SK-N-SH (cell line): ENCODE results near the gene SAPCD2. TPM values are rescaled to one million over a fixed set of nuclear protein-coding genes. Genes with fewer than 3 reads are reported as not detected.

Experiments used
- CTCF ChIA-PET: fragments of 300-600, 350-600 bp; formaldehyde crosslinking; extraction: SDS; loops from one replicate; lab custom pipeline; 2021; lab: Yijun Ruan, JAX
- POLR2A ChIA-PET: fragments of 350-600 bp; sonication (Branson Sonifier 250); formaldehyde crosslinking; extraction: SDS; loops from one replicate; lab custom pipeline; 2020; ENCODE audit warnings: antibody characterized with exemption, inconsistent platforms; lab: Yijun Ruan, JAX
- DNase-seq: peaks from one replicate; pipeline ENCODE4 v3.0.0; 2012
- H2AFZ ChIP-seq: fragments of 200-600 bp; sonication (generic); 2 replicates; pipeline ENCODE4 v1.8.1; 2016; ENCODE audit warnings: antibody characterized with exemption, mild to moderate bottlenecking, low read depth
- H3F3A ChIP-seq: fragments of 200-600 bp; sonication (generic); replicated peaks from 2 replicates; pipeline ENCODE3; 2016; ENCODE audit warnings: antibody characterized with exemption, mild to moderate bottlenecking; ENCODE audit not compliant: insufficient read depth
- H3K27ac ChIP-seq, 2 experiments: fragments of 200-500 bp in 1 of 2; fragments of 200-600 bp in 1 of 2; sonication (Bioruptor generic) in 1 of 2; sonication (generic), shearing (Covaris generic) in 1 of 2; 2 replicates each; pipeline versions ENCODE4 v1.5.1 to v1.6.1; 2014 to 2016; ENCODE audit warnings: low read depth in 2 of 2, inconsistent platforms in 1 of 2, low read length in 1 of 2, mild to moderate bottlenecking in 1 of 2, mixed read lengths in 1 of 2
- H3K27me3 ChIP-seq: fragments of 200-600 bp; sonication (generic), shearing (Covaris generic); 2 replicates; pipeline ENCODE4 v1.6.1; 2016; ENCODE audit warnings: mixed run types; ENCODE audit not compliant: insufficient read depth
- H3K36me3 ChIP-seq, 2 experiments: fragments of 200-500 bp in 1 of 2; fragments of 200-600 bp in 1 of 2; sonication (Bioruptor generic) in 1 of 2; sonication (generic) in 1 of 2; replicated peaks in 1 of 2; 2 replicates each; pipeline versions ENCODE3 to v1.5.1; 2014 to 2016; ENCODE audit warnings: low read length in 1 of 2, mild to moderate bottlenecking in 1 of 2; ENCODE audit not compliant: insufficient read depth in 2 of 2, control insufficient read depth in 1 of 2
- H3K4me1 ChIP-seq, 2 experiments: fragments of 200-500 bp in 1 of 2; fragments of 200-600 bp in 1 of 2; sonication (Bioruptor generic) in 1 of 2; sonication (generic), shearing (Covaris generic) in 1 of 2; 2 replicates each; pipeline versions ENCODE4 v1.5.1 to v1.6.1; 2014 to 2016; ENCODE audit warnings: low read depth in 1 of 2, low read length in 1 of 2, mixed run types in 1 of 2; ENCODE audit not compliant: insufficient read depth in 2 of 2, control insufficient read depth in 1 of 2
- H3K4me2 ChIP-seq: fragments of 200-600 bp; sonication (generic), shearing (Covaris generic); 2 replicates; pipeline ENCODE4 v1.6.1; 2017; ENCODE audit warnings: mixed run types
- H3K4me3 ChIP-seq, 2 experiments: fragments of 200-500 bp in 1 of 2; fragments of 200-600 bp in 1 of 2; sonication (Bioruptor generic) in 1 of 2; sonication (generic), shearing (Covaris generic) in 1 of 2; 2 replicates each; pipeline versions ENCODE4 v1.5.1 to v1.8.1; 2014 to 2016; ENCODE audit warnings: low read depth in 2 of 2, inconsistent platforms in 1 of 2, low read length in 1 of 2, mild to moderate bottlenecking in 1 of 2, mixed read lengths in 1 of 2, moderate library complexity in 1 of 2
- H3K79me2 ChIP-seq: fragments of 200-600 bp; sonication (generic); 2 replicates; pipeline ENCODE4 v1.8.1; 2017; ENCODE audit warnings: mild to moderate bottlenecking; ENCODE audit not compliant: insufficient read depth
- H3K9ac ChIP-seq: fragments of 200-600 bp; sonication (generic); 2 replicates; pipeline ENCODE4 v1.6.1; 2017; ENCODE audit warnings: mixed run types
- H3K9me2 ChIP-seq: fragments of 200-600 bp; sonication (generic); 2 replicates; pipeline ENCODE4 v1.6.1; 2017; ENCODE audit warnings: mixed run types
- H3K9me3 ChIP-seq: fragments of 200-600 bp; sonication (generic); 2 replicates; pipeline ENCODE4 v1.6.1; 2017; ENCODE audit warnings: mixed run types, mild to moderate bottlenecking, moderate library complexity
- H4K20me1 ChIP-seq: fragments of 200-600 bp; sonication (generic); 2 replicates; pipeline ENCODE4 v1.6.1; 2017; ENCODE audit warnings: mild to moderate bottlenecking, mixed run types; ENCODE audit not compliant: insufficient read depth
- CTCF ChIP-seq: fragments of 200-600 bp; sonication (generic); IDR thresholded peaks from 2 replicates; pipeline ENCODE4 v1.6.1; 2017; ENCODE audit warnings: antibody characterized with exemption, mild to moderate bottlenecking, moderate library complexity
- ELF1 ChIP-seq: IDR thresholded peaks from 2 replicates; pipeline ENCODE4 v1.4.0; 2012
- EP300 ChIP-seq, 2 experiments: IDR thresholded peaks; 2 replicates each; pipeline versions ENCODE4 v1.4.0 to v1.6.1; 2012; ENCODE audit warnings: borderline replicate concordance in 1 of 2, low read depth in 1 of 2, low read length in 1 of 2
- EZH2phosphoT487 ChIP-seq: fragments of 200-600 bp; sonication (generic); IDR thresholded peaks from 2 replicates; pipeline ENCODE4 v1.6.1; 2017; ENCODE audit warnings: low read depth, mixed run types, mild to moderate bottlenecking, antibody characterized with exemption, moderate library complexity, borderline replicate concordance
- FOSL2 ChIP-seq: IDR thresholded peaks from 2 replicates; pipeline ENCODE4 v1.4.0; 2012; ENCODE audit warnings: low read depth, mild to moderate bottlenecking, moderate library complexity, borderline replicate concordance
- GATA2 ChIP-seq: sonication (generic); formaldehyde crosslinking; IDR thresholded peaks from 2 replicates; pipeline ENCODE4 v1.5.0; 2020; ENCODE audit warnings: mild to moderate bottlenecking, missing genetic modification reagents
- JUND ChIP-seq: IDR thresholded peaks from 2 replicates; pipeline ENCODE4 v1.4.0; 2012
- MXI1 ChIP-seq: IDR thresholded peaks from 2 replicates; pipeline ENCODE4 v1.6.1; 2012; ENCODE audit warnings: mild to moderate bottlenecking, low read depth, low read length, improper control_type of control experiment
- NRF1 ChIP-seq: IDR thresholded peaks from 2 replicates; pipeline ENCODE4 v1.6.1; 2012; ENCODE audit warnings: low read depth, mild to moderate bottlenecking, low read length
- PBX3 ChIP-seq: IDR thresholded peaks from 2 replicates; pipeline ENCODE4; 2012
- REST ChIP-seq: IDR thresholded peaks from 2 replicates; pipeline ENCODE4 v1.6.1; 2012; ENCODE audit warnings: mild to moderate bottlenecking, low read depth, low read length, moderate library complexity
- RXRA ChIP-seq: IDR thresholded peaks from 2 replicates; pipeline ENCODE4 v1.4.0; 2012; ENCODE audit warnings: low read depth, mild to moderate bottlenecking, borderline replicate concordance
- SIN3A ChIP-seq: IDR thresholded peaks from 2 replicates; pipeline ENCODE4 v1.6.1; 2012; ENCODE audit warnings: low read depth, mild to moderate bottlenecking, low read length, moderate library complexity, borderline replicate concordance
- SMC3 ChIP-seq: IDR thresholded peaks from 2 replicates; pipeline ENCODE4 v1.6.1; 2012; ENCODE audit warnings: low read depth, low read length, improper control_type of control experiment
- WGBS: methylation state at CpG from one replicate; pipeline ENCODE4 v1.1.6; 2017; ENCODE audit warnings: low lambda C conversion rate; 5-methylcytosine and 5-hydroxymethylcytosine counted together
- polyA plus RNA-seq, 3 experiments: library from polyadenylated mRNA; depleted of rRNA; stranded (reverse); fragments of >200 nt; gene quantifications; 2 replicates each; pipeline ENCODE4 v1.2.3, GENCODE V29; 2012

Gene SAPCD2
- polyA plus RNA-seq, 1 of the 3 experiments (the other 2 are of a cell fraction) = 6.0 TPM

GRCh38 chr9:137086531-137087408, 16.4 kb upstream of the SAPCD2 start, which contains the start of gene MAN1B1 (continued):
- TF ChIP-seq REST = 0 out of 2 replicates have a peak, but pooled peaks have one; percentile 43

GRCh38 chr9:137085920-137086530, 15.7 kb upstream of the SAPCD2 start:
- ChIA-PET POLR2A (interaction anchor here (1.0 to 2.1 kb wide), 7 partner anchors 9 to 154 kb away, joined by 3 to 21 read pairs (median 6); partner anchors contain the start of genes GRIN1, NPDC1, SAPCD2 and TUBB4B), CTCF (interaction anchor here (0.6 to 2.1 kb wide), 10 partner anchors 16 to 243 kb away, joined by 3 to 17 read pairs (median 4); partner anchors contain the start of genes AJM1, NPDC1, RNF224 and SAPCD2)
- 35% methylated on average over 10 of the region's 58 CpGs for WGBS
- peaks cover 14% of the 10 kb centered on the region; the same call in 1 of the 2 replicates for H3K79me2 ChIP-seq
- H3K9me2 ChIP-seq = no peaks in the 10 kb centered on the region
- peaks cover 18% of the 10 kb centered on the region for H3F3A ChIP-seq
- no peaks in the 10 kb centered on the region for H4K20me1 ChIP-seq
- H3K27me3 ChIP-seq = no peaks in the 10 kb centered on the region
- H2AFZ ChIP-seq = peak overlapping the region; percentile 50; the same call in 1 of the 2 replicates
- H3K36me3 ChIP-seq = peaks cover 6 to 13% of the 10 kb centered on the region in 2 experiments
- H3K27ac ChIP-seq = peak overlapping the region; percentile 57 to 76
- peaks cover 13 to 21% of the 10 kb centered on the region in 2 experiments for H3K4me1 ChIP-seq
- TF ChIP-seq NRF1 = no peak
- TF ChIP-seq MXI1 = no peak
- TF ChIP-seq FOSL2 = no peak
- TF ChIP-seq CTCF = no peak
- TF ChIP-seq GATA2 (CRISPR knock-in tag) = no peak
- no peak for TF ChIP-seq RXRA
- TF ChIP-seq EP300 (IDR thresholded peaks at IDR 0.05; ENCODE audit: borderline replicate concordance in 1 of 2, low read depth in 1 of 2, low read length in 1 of 2) = no peak
- no peak for TF ChIP-seq PBX3
- TF ChIP-seq REST = no peak
- no peak for TF ChIP-seq SMC3
- TF ChIP-seq JUND = no peak
- no peak for TF ChIP-seq SIN3A
- TF ChIP-seq ELF1 = no peak
- no peak for TF ChIP-seq EZH2phosphoT487
- H3K4me2 ChIP-seq = peak overlapping the region; percentile 99
- peak overlapping the region; percentile 80 to 93 for H3K4me3 ChIP-seq
- H3K9me3 ChIP-seq = no peaks in the 10 kb centered on the region
- H3K9ac ChIP-seq = peak overlapping the region; percentile 74
- peak; percentile 69 for DNase-seq
